ENCODE measurements around the gene VAMP5. TPM values are rescaled to one million over a fixed set of nuclear protein-coding genes. Genes with fewer than 3 reads are reported as not detected.
"Not testable (repeated sequence)": the region's sequence is repeated elsewhere in the genome, so short reads cannot be mapped to it uniquely, and the experiment has no call there.

VAMP5 gene
- 15.7 TPM for total RNA-seq

GRCh38 chr2:85584354-85584856 is at the start of gene VAMP5:
TSS of gene VAMP5 (plus strand) at chr2:85584431. CDS start at chr2:85584491, 60 bp downstream.
- no peak for DNase-seq

- DNase-seq, result no peak
Observed at GRCh38 chr2:85534881-85535280, 49.4 kb upstream of the VAMP5 start.

- DNase-seq, result no peak
Observed at GRCh38 chr2:85536479-85536878, 47.8 kb upstream of the VAMP5 start.

- peak; percentile 75 for DNase-seq
Observed at GRCh38 chr2:85537600-85538506, 46.4 kb upstream of the VAMP5 start.

GRCh38 chr2:85538507-85539360 is 45.5 kb upstream of the VAMP5 start, which contains the start of gene MAT2A:
TSS of gene MAT2A (plus strand) at chr2:85539168. CDS start at chr2:85539288, 120 bp downstream.
- DNase-seq, result peak; percentile 98

GRCh38 chr2:85539361-85540132 is 44.7 kb upstream of the VAMP5 start:
- peak; percentile 90 for DNase-seq

GRCh38 chr2:85540133-85540648 is 44.0 kb upstream of the VAMP5 start:
- DNase-seq, result no peak

GRCh38 chr2:85541262-85541661 is 43.0 kb upstream of the VAMP5 start:
- DNase-seq, result no peak

- DNase-seq, result no peak
Observed at GRCh38 chr2:85541753-85542457, 42.3 kb upstream of the VAMP5 start.

- no peak for DNase-seq
Observed at GRCh38 chr2:85542777-85543176, 41.5 kb upstream of the VAMP5 start.

- not testable (repeated sequence) for DNase-seq
Observed at GRCh38 chr2:85544254-85544691, 40.0 kb upstream of the VAMP5 start.

GRCh38 chr2:85544915-85545779 is 39.1 kb upstream of the VAMP5 start:
- DNase-seq, result not testable (repeated sequence)

- DNase-seq, result no peak
Observed at GRCh38 chr2:85545780-85546240, 38.4 kb upstream of the VAMP5 start.

GRCh38 chr2:85547089-85547858 is 37.0 kb upstream of the VAMP5 start:
- no peak for DNase-seq

- no peak for DNase-seq
Observed at GRCh38 chr2:85547859-85548607, 36.2 kb upstream of the VAMP5 start.

- DNase-seq, result no peak
Observed at GRCh38 chr2:85548608-85548900, 35.7 kb upstream of the VAMP5 start.

- no peak for DNase-seq
Observed at GRCh38 chr2:85549095-85549494, 35.1 kb upstream of the VAMP5 start.

GRCh38 chr2:85549826-85550225 is 34.4 kb upstream of the VAMP5 start:
- DNase-seq, result peak; percentile 25
